ENCODE data around the gene HMCN1.

The HMCN1 gene

GRCh38 chr1:185803241-185803640 lies 69.0 kb downstream of the HMCN1 start:
- DNase-seq (ENCODE audit: extremely low read depth in 1 of 2, low read depth in 1 of 2): no peak

GRCh38 chr1:185804206-185804605 lies 70.0 kb downstream of the HMCN1 start:
- DNase-seq (ENCODE audit: extremely low read depth in 1 of 2, low read depth in 1 of 2): no peak

- no peak for DNase-seq (ENCODE audit: extremely low read depth in 1 of 2, low read depth in 1 of 2)
Measured at GRCh38 chr1:185804608-185805007, 70.4 kb downstream of the HMCN1 start.

- no peak for DNase-seq (ENCODE audit: extremely low read depth in 1 of 2, low read depth in 1 of 2)
Measured at GRCh38 chr1:185807275-185807674, 73.1 kb downstream of the HMCN1 start.

GRCh38 chr1:185808631-185809030 lies 74.4 kb downstream of the HMCN1 start:
- no peak for DNase-seq (ENCODE audit: extremely low read depth in 1 of 2, low read depth in 1 of 2)

GRCh38 chr1:185811073-185811709 lies 77.0 kb downstream of the HMCN1 start:
- DNase-seq (ENCODE audit: extremely low read depth in 1 of 2, low read depth in 1 of 2): no peak

- DNase-seq (ENCODE audit: extremely low read depth in 1 of 2, low read depth in 1 of 2): no peak
Measured at GRCh38 chr1:185812934-185813333, 78.7 kb downstream of the HMCN1 start.

- no peak for DNase-seq (ENCODE audit: extremely low read depth in 1 of 2, low read depth in 1 of 2)
Measured at GRCh38 chr1:185813401-185813979, 79.3 kb downstream of the HMCN1 start.

- no peak for DNase-seq (ENCODE audit: extremely low read depth in 1 of 2, low read depth in 1 of 2)
Measured at GRCh38 chr1:185816460-185816859, 82.3 kb downstream of the HMCN1 start.

GRCh38 chr1:185819798-185820197 lies 85.6 kb downstream of the HMCN1 start:
- DNase-seq (ENCODE audit: extremely low read depth in 1 of 2, low read depth in 1 of 2): no peak

- DNase-seq (ENCODE audit: extremely low read depth in 1 of 2, low read depth in 1 of 2): no peak
Measured at GRCh38 chr1:185821612-185822385, 87.6 kb downstream of the HMCN1 start.

GRCh38 chr1:185823467-185823866 lies 89.3 kb downstream of the HMCN1 start:
- no peak for DNase-seq (ENCODE audit: extremely low read depth in 1 of 2, low read depth in 1 of 2)

- DNase-seq (ENCODE audit: extremely low read depth in 1 of 2, low read depth in 1 of 2): no peak
Measured at GRCh38 chr1:185824106-185824505, 89.9 kb downstream of the HMCN1 start.

- DNase-seq (ENCODE audit: extremely low read depth in 1 of 2, low read depth in 1 of 2): no peak
Measured at GRCh38 chr1:185825556-185825955, 91.4 kb downstream of the HMCN1 start.

- no peak for DNase-seq (ENCODE audit: extremely low read depth in 1 of 2, low read depth in 1 of 2)
Measured at GRCh38 chr1:185834371-185834905, 100.2 kb downstream of the HMCN1 start.

- no peak for DNase-seq (ENCODE audit: extremely low read depth in 1 of 2, low read depth in 1 of 2)
Measured at GRCh38 chr1:185835191-185835590, 101.0 kb downstream of the HMCN1 start.

- DNase-seq (ENCODE audit: extremely low read depth in 1 of 2, low read depth in 1 of 2): no peak
Measured at GRCh38 chr1:185837711-185838110, 103.5 kb downstream of the HMCN1 start.

- DNase-seq (ENCODE audit: extremely low read depth in 1 of 2, low read depth in 1 of 2): no peak
Measured at GRCh38 chr1:185838111-185838510, 103.9 kb downstream of the HMCN1 start.

GRCh38 chr1:185840880-185841279 lies 106.7 kb downstream of the HMCN1 start:
- no peak for DNase-seq (ENCODE audit: extremely low read depth in 1 of 2, low read depth in 1 of 2)

- no peak for DNase-seq (ENCODE audit: extremely low read depth in 1 of 2, low read depth in 1 of 2)
Measured at GRCh38 chr1:185843297-185843869, 109.2 kb downstream of the HMCN1 start.

GRCh38 chr1:185843986-185844385 lies 109.8 kb downstream of the HMCN1 start:
- DNase-seq (ENCODE audit: extremely low read depth in 1 of 2, low read depth in 1 of 2): no peak
